K562 (cell line): ENCODE data around the gene PPP1R12B. TPM values are rescaled to one million over a fixed set of nuclear protein-coding genes. Genes with fewer than 3 reads are reported as not detected.

Experiments used
- BACH1 ChIP-seq: fragments of 200-800 bp; sonication (Bioruptor generic); IDR thresholded peaks from 2 replicates; pipeline ENCODE4 v1.6.1; 2016; ENCODE audit warnings: missing genetic modification characterization, missing compliant biosample characterization
- CEBPB ChIP-seq: fragments of 450-650 bp; IDR thresholded peaks from 2 replicates; pipeline ENCODE4 v1.6.1; 2016; ENCODE audit warnings: missing genetic modification characterization, missing compliant biosample characterization
- ELK3 ChIP-seq: fragments of 450-650 bp; formaldehyde crosslinking; IDR thresholded peaks from 2 replicates; pipeline ENCODE4 v1.4.0; 2020; ENCODE audit warnings: mild to moderate bottlenecking
- EP400 ChIP-seq: fragments of 450-650 bp; IDR thresholded peaks from 2 replicates; pipeline ENCODE4 v1.6.1; 2017; ENCODE audit warnings: antibody characterized with exemption, mild to moderate bottlenecking, moderate library complexity
- HMBOX1 ChIP-seq: sonication (generic); IDR thresholded peaks from 2 replicates; pipeline ENCODE4 v1.6.1; 2016
- KDM2B ChIP-seq: fragments of 250-450 bp; sonication (Bioruptor Pico); IDR thresholded peaks from 2 replicates; pipeline ENCODE4 v1.8.0; 2021; ENCODE audit warnings: mild to moderate bottlenecking, moderate library complexity
- MCM5 ChIP-seq: fragments of 450-650 bp; IDR thresholded peaks from 2 replicates; pipeline ENCODE4 v1.6.1; 2016; ENCODE audit warnings: low read depth
- MTA1 ChIP-seq: fragments of 450-650 bp; IDR thresholded peaks from 2 replicates; pipeline ENCODE4 v1.6.1; 2017; ENCODE audit warnings: borderline replicate concordance
- PPARD ChIP-seq: fragments of 250-450 bp; sonication (Bioruptor Pico); IDR thresholded peaks from 2 replicates; pipeline ENCODE4 v1.8.0; 2022; ENCODE audit warnings: inconsistent platforms, mild to moderate bottlenecking, moderate library complexity
- SMARCE1 ChIP-seq: fragments of 450-650 bp; IDR thresholded peaks from 2 replicates; pipeline ENCODE4 v1.7.1; 2016; ENCODE audit warnings: mild to moderate bottlenecking
- ZBTB12 ChIP-seq: fragments of 250-450 bp; sonication (Bioruptor Pico); IDR thresholded peaks from 2 replicates; pipeline ENCODE4 v1.4.0; 2020
- ZBTB40 ChIP-seq, 2 experiments: fragments of 450-650 bp in 1 of 2; sonication (generic) in 1 of 2; formaldehyde crosslinking in 1 of 2; IDR thresholded peaks; 2 replicates each; pipeline versions ENCODE4 v1.7.1 to v1.9.0; 2016 to 2022; ENCODE audit warnings: inconsistent platforms in 1 of 2, mild to moderate bottlenecking in 1 of 2, missing genetic modification reagents in 1 of 2
- polyA plus RNA-seq, 8 experiments: library from polyadenylated mRNA; depleted of rRNA in 4 of 8; stranded (reverse) in 5 of 8; unstranded in 3 of 8; fragments of >200 nt; fragmentation: Nextera tagmentation in 2 of 8; fragmentation: Illumina TruSeq in 1 of 8; extraction: Ambion mirVana in 2 of 8; extraction: Trizol in 1 of 8; gene quantifications; 2 replicates each; pipeline versions ENCODE4 v1.2.1 to v1.2.3, GENCODE V29; 2011 to 2014; ENCODE audit warnings: inconsistent platforms in 1 of 8, missing spikeins in 1 of 8
- total RNA-seq, 7 experiments: library from RNA; depleted of rRNA in 6 of 7; stranded (reverse); fragments of >200 nt in 6 of 7; fragmentation: Illumina TruSeq in 2 of 7; extraction: Trizol in 2 of 7; gene quantifications; 2 replicates each; pipeline versions ENCODE4 v1.2.1 to v1.2.3, GENCODE V29; 2011 to 2021; ENCODE audit warnings: low replicate concordance in 1 of 7

The PPP1R12B gene
- total and polyA plus RNA-seq, 9 of the 15 experiments (the other 6 are each of a cell fraction or from before 2014, with no cell fraction given): 0.73 to 16.9 (median 13.6) TPM

- TF ChIP-seq ZBTB40 (IDR thresholded peaks at IDR 0.05) (no peak), ZBTB40 (CRISPR knock-in tag; IDR thresholded peaks at IDR 0.05) (no peak), CEBPB (tag) (peak; percentile 71), ZBTB12 (CRISPR knock-in tag) (no peak), SMARCE1 (peak; percentile 35; the same call in 1 of the 2 replicates), ELK3 (CRISPR knock-in tag) (no peak), PPARD (no peak), HMBOX1 (no peak), MCM5 (no peak), EP400 (peak; percentile 32; the same call in 1 of the 2 replicates), KDM2B (CRISPR knock-in tag) (no peak), MTA1 (no peak), BACH1 (tag) (peak; percentile 86)
Measured at GRCh38 chr1:202376247-202376646, 27.7 kb downstream of the PPP1R12B start (continued).
